RPMI7951 (cell line): ENCODE results near the gene BTBD19. TPM values are rescaled to one million over a fixed set of nuclear protein-coding genes. Genes with fewer than 3 reads are reported as not detected.
"Not testable (repeated sequence)": the region's sequence is repeated elsewhere in the genome, so short reads cannot be mapped to it uniquely, and the experiment has no call there.

ENCODE experiments used
- DNase-seq: peaks from one replicate; pipeline ENCODE4 v3.0.0-alpha.2; 2012; ENCODE audit warnings: low read depth
- total RNA-seq: library from RNA; depleted of rRNA; stranded (reverse); fragments of >200 nt; shearing (Covaris generic); gene quantifications from 2 replicates; pipeline ENCODE4 v1.2.3, GENCODE V29; 2014

BTBD19 gene
- total RNA-seq, 1 experiment from 2014 or later = 5.0 TPM

- DNase-seq = peak; percentile 81
These were observed 905 bp downstream of the BTBD19 start for GRCh38 chr1:44808938-44809917.

GRCh38 chr1:44810101-44810761 is 1.9 kb downstream of the BTBD19 start:
- peak; percentile 73 for DNase-seq

- DNase-seq = not testable (repeated sequence)
These were observed 2.4 kb downstream of the BTBD19 start for GRCh38 chr1:44810762-44811105.

- no peak for DNase-seq
These were observed 2.9 kb downstream of the BTBD19 start for GRCh38 chr1:44811234-44811633.

GRCh38 chr1:44812822-44813543 is 4.7 kb downstream of the BTBD19 start:
- no peak for DNase-seq

- not testable (repeated sequence) for DNase-seq
These were observed 7.6 kb downstream of the BTBD19 start for GRCh38 chr1:44815926-44816325.

- DNase-seq = no peak
These were observed 9.0 kb downstream of the BTBD19 start for GRCh38 chr1:44817307-44817706.

- no peak for DNase-seq
These were observed 9.6 kb downstream of the BTBD19 start for GRCh38 chr1:44817771-44818495.

- DNase-seq = no peak
These were observed 10.9 kb downstream of the BTBD19 start for GRCh38 chr1:44819196-44819607.

- DNase-seq = peak; percentile 99
These were observed 11.4 kb downstream of the BTBD19 start for GRCh38 chr1:44819608-44820327.

- no peak for DNase-seq
These were observed 12.3 kb downstream of the BTBD19 start for GRCh38 chr1:44820328-44821239.

GRCh38 chr1:44821240-44821715 is 13.0 kb downstream of the BTBD19 start:
- DNase-seq = no peak

- DNase-seq = no peak
These were observed 13.9 kb downstream of the BTBD19 start for GRCh38 chr1:44822131-44822701.

GRCh38 chr1:44822981-44823451 is 14.7 kb downstream of the BTBD19 start:
- DNase-seq = no peak

- DNase-seq = not testable (repeated sequence)
These were observed 16.1 kb downstream of the BTBD19 start for GRCh38 chr1:44824392-44824791.

- no peak for DNase-seq
These were observed 18.3 kb downstream of the BTBD19 start for GRCh38 chr1:44826375-44827196.

GRCh38 chr1:44827197-44828002 is 19.1 kb downstream of the BTBD19 start:
- DNase-seq = no peak
